Peyer's patch (tissue), 4 donors: ENCODE results near the gene MAML1.

ENCODE experiments used
- CTCF ChIP-seq, 6 experiments: fragments of 450-650 bp in 4 of 6; fragments of 200-600 bp in 2 of 6; sonication (generic) in 1 of 6; IDR thresholded peaks; one replicate each; pipeline ENCODE4 v1.5.1; 2017 to 2019; ENCODE audit warnings: antibody characterized with exemption in 6 of 6, mild to moderate bottlenecking in 3 of 6, moderate library complexity in 1 of 6
- POLR2A ChIP-seq, 2 donors: fragments of 450-650 bp; IDR thresholded peaks; one replicate each; pipeline ENCODE4 v1.5.1; 2017; ENCODE audit warnings: antibody characterized with exemption in 2 of 2, mild to moderate bottlenecking in 2 of 2, moderate library complexity in 2 of 2

DNA sequence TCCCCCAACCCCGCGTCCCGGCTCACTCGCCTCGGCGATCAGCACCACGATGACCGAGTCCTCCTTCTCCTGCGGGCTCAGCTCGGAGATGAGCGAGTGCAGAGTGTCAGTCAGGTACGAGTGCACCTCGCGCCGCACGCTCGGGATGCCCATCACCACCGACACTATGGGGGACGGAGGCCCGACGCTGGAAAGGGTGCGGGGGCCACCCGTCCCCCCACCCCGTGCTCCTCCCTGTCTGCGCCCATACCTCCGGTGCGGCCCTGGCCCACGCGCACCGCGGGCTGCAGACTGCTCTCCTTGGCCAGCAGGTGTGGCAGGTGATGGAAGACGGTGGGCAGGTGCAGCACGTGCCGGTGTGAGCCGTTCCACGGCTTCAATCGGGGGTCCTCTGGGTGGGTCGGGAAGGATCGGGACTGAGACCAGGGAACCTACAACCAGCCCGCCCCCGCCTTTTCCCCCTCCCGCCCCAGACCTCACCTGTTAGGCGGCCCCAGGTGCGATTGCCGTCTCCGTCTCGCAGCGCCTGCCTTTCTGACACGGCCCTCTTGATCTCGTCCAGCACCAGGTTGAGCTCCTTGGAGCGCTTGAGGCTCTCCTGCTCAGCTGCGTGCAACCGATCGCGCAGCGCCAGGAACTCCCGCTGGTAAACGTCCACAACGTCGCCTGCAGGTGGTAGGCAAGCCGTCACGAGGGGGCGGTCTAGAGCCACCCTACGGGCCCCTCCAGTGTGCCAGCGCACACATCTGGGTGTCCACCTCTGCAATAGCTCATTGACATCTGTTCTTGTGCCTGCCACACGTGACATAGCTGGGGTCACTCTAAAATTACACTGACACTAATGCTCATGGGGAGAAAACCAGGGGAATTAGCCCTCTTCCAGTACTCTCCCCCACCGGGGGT is 68.9 kb downstream of the MAML1 start:
- TF ChIP-seq CTCF (IDR thresholded peaks at IDR 0.05): peak; percentile 20 to 81 (median 70)
- TF ChIP-seq POLR2A (IDR thresholded peaks at IDR 0.05): no peak
